Medulla oblongata (tissue), 1 donor: Measurements from ENCODE around the gene TEX264.
"Not testable (repeated sequence)": the region's sequence is repeated elsewhere in the genome, so short reads cannot be mapped to it uniquely, and the experiment has no call there.

Source experiments
- DNase-seq: peaks from one replicate; pipeline ENCODE4 v3.0.0-alpha.2; 2015; ENCODE audit errors: extremely low spot score

TEX264 gene

DNA sequence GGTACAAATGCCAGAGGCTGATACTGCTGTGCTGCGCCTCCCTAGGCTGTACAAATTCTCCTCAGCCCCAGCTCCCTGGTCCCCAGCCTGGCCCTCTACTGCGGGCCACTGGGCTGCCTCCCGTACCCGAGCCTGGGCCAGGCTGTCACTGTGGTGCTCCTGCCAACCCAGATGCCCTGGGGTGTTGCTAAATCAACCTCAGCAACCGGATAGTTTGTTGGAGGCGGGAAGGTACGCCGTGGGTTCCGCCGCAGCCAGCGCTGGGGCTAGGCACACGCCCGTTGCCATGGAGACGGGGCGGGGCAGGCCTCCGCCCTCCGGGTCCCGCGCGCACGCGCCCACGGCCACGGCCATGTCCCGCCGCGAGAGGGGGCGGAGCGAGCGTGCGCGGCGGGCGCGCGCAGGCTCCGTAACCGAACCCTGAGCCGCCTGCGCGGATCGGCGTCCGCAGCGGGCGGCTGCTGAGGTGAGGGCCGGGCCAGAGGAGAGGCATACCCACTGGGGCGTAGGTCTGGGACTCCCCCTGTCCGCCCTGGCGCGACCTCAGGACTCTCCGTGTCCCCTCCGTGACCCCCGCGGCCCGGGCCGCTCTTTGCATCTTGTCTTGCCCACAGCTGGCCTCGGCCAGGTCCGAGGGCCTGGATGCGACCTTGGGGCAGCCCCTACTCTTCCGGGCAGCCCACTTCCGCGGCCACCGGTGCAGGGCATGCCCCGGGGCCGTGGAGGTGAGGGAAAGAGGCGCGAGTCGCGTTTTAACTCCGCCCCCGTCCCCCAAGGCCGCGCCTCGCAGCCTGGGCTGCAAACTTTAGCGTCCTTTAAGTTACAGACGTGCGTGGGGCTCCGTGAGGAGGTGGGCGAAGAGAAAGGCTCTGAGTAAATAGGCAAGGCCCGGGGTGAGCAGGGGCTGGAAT is at the start of gene TEX264:
TSS of gene TEX264 (plus strand) at position 430 of the 911 bp plus-strand sequence. CDS start 3,053 bp downstream, outside the sequence.
- peak; percentile 91 for DNase-seq

- DNase-seq = no peak
Measured at GRCh38 chr3:51622413-51622812, 48.6 kb upstream of the TEX264 start.

DNA sequence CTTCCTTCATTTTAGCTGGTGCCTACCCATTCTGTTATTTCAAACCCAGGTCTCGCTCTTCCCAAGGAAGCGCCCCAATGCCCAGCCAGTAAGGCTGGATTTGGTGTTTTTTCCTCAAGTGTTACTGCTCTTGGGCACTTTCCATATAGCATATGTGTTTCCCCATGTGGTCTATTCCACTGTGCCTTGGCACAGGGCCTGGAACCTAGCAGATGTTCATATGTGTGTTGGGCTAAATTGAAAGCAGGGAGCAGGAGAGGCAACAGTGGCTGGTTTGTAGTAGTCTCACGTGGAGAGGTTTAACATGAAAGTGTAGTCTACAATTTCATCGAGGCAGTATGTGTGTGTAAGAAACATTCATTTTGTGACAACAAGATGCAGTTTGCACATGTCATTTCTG is 48.2 kb upstream of the TEX264 start:
- no peak for DNase-seq

GRCh38 chr3:51630513-51630912 is 40.5 kb upstream of the TEX264 start:
- DNase-seq = no peak

- DNase-seq = no peak
Measured at GRCh38 chr3:51637144-51637940, 33.7 kb upstream of the TEX264 start.

GRCh38 chr3:51637941-51638471 is 33.0 kb upstream of the TEX264 start:
- peak; percentile 21 for DNase-seq

- no peak for DNase-seq
Measured at GRCh38 chr3:51642462-51642861, 28.6 kb upstream of the TEX264 start.

DNA sequence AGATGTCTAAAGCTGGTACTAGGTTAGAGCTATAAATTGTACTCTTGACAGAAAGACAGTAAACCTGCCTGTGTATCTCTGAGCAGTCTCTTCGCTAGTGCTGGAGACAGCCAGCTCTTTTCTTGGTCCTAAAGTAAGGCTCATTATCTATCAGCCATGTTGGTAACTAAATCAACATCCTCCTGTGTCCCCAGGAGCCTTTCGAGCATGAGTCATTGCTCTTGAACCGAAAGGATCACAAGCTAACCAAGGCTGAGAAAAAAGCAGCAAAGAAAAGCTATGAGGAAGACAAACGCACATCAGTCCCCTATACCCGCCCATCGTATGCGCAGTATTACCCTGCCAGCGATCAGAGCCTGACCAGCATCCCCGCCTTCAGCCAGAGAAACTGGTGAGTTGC is 25.0 kb upstream of the TEX264 start:
- DNase-seq = no peak

- not testable (repeated sequence) for DNase-seq
Measured at GRCh38 chr3:51652103-51652502, 18.9 kb upstream of the TEX264 start.

DNA sequence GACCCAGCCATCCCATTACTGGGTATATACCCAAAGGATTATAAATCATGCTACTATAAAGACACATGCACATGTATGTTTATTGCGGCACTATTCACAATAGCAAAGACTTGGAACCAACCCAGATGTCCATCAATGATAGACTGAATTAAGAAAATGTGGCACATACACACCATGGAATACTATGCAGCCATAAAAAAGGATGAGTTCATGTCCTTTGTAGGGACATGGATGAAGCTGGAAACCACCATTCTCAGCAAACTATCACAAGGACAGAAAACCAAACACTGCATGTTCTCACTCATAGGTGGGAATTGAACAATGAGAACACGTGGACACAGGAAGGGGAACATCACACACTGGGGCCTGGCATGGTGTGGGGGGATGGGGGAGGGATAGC is 17.6 kb upstream of the TEX264 start:
- DNase-seq = not testable (repeated sequence)

DNA sequence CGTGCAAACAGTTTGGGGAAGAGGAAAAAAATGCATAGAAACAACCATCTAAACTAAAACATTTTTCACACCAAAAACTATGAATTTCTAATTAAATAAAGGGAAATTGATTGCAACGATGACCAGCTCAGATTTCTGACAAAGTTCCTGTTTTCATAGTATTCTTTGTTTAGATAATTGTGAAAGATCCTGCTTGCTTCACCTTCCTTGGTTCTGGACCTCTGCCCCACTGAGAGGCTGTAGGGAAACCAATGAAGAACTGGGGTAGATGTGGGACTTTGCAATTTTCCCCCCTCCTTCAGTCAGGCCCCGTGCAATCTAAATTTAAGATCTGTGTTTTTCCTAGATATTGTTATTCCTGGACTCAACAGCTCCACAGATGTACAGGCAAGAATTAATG is 13.8 kb upstream of the TEX264 start:
- no peak for DNase-seq

DNA sequence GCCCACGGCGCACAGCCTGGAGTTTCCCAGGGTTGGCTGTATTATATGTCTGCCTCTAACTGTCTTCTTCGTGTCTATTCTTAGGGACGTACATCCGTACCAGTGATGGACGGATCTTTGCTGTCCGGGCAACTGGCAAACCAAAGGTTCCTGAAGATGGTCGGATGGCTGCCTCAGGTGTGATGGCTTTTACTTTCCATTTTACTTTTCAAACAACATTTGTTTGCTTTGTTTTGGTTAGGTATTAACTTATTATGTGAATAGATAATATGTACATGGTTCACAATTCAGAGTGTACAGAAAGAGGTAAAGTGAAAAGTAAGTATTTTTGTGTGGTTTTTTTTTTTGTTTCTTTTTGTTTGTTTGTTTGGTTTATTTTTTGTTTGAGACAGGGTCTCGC is 11.1 kb upstream of the TEX264 start:
- DNase-seq = no peak

DNA sequence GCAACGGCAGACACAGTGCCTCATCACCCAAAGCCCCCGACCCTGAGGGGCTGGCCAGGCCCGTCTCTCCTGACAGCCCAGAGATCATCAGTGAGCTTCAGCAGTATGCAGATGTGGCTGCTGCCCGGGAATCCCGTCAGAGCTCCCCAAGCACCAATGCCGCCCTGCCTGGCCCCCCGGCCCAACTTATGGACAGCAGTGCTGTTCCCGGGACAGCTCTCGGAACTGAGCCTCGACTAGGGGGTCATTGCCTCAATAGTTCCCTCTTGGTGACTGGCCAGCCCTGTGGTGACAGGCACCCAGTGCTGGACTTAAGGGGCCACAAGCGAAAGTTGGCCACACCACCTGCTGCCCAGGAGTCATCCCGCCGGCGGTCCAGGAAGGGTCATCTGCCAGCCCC is 8.6 kb upstream of the TEX264 start:
- DNase-seq = no peak

GRCh38 chr3:51668756-51669155 is 2.3 kb upstream of the TEX264 start:
- no peak for DNase-seq

DNA sequence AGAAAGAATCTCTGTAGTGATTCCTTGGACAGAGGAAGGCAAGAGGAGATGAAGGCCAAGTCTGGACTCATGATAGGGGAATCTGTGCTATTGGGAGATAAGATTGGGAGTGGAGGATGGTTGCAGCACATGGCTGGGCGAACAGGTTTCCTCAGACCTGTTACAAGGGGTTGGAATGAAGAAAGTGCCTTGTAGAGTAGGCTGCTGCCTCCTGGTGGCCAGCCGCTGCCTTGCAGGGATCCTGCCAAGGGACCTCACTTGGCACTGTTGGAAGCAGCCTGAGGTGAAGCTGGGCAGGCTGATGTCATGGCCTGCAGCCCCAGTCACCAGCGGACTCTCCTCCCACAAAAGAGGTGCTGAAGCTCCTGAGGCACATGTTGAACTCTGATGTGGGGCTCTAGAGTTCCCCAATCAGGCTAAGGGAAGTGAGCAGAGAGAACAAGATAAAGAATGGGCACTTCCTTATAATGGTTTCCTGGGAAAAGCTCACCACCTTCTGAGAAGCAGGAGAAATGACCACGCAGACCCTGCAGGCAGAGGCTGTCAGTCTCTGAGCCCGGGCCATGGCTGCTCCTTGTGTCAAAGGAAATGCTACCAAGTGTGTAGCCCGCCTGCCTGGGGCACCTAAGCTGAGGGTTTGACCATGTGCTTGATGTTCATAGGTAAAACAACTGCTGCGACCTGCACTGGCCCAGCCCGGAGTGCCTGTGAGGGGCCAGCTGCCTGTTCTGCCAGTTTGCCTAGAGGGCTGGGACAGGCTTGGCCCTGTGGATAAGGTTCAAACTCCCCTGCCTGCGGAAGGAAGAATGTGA is 1.6 kb upstream of the TEX264 start:
- peak; percentile 77 for DNase-seq

DNA sequence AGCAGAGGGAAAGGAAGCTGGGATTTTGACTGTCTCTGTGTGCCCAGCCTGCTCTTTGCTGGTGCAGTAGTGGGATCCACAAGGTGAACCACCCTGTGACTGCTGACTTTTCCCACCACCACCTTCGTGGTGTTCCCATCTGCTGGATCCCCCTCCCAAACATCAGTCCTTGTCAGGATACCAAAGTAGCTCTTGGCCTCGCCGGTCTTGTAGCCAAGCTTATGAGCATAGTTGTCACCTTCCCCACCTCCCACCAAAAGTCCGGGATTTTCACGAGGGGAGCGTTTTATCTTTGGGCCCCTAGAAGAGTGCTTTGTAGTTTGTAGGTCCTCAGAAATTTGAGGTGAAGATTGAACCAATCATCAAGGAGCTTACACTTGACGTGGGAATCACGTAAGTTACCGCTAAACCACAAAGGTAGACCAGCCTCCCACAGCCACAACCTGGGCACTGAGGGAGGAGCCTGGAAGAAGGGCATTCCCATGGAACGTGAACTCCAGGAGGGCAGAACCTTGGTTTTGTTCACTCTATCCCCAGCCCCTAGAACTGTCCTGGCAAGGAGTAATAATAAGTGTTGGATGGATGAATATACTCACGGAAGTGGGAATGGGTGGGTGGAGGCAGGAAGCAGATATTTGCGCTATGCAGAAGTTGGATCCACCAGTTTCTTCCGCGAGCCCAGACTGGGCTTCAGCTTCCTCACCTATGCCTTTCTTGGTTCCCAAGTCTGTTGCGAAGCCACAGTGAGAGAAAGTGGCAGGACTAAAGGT is 814 bp upstream of the TEX264 start:
- DNase-seq = no peak

GRCh38 chr3:51671734-51672475 is 853 bp downstream of the TEX264 start:
- DNase-seq = peak; percentile 59

DNA sequence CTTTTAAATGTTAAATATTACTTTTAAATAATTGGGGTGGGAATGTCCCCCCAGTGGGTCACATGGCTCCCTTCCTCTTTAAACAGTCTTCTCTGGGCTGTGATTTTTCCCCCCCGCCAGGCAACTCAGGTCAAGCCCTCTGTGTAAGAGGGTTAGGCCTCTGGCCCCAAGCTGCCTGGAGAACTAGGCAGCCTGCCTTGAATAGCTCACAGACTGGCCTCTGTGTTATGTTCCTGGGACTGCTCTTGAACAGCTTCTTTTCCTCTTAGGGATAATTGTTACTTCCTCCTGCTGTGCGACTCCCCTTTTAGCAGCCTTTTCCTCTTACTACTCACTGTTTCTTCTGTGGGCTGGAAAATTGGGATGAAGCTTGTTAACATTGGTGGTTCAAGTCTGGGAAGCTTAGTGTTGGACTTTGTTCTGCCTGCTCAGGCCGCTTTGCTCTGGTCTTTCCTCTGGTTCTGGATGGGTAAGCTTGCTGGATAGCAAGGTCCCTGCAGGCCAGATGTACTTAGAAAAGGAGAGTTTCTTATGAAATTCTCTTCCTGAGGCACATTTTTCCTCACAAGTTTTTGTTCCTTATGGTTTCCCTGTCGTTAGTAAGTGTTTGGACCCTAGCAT is 2.2 kb downstream of the TEX264 start:
- DNase-seq = no peak

GRCh38 chr3:51673802-51674654 is 3.0 kb downstream of the TEX264 start:
- DNase-seq = no peak
